Measurements from ENCODE around the gene ANP32B.
"Not testable (repeated sequence)": the region's sequence is repeated elsewhere in the genome, so short reads cannot be mapped to it uniquely, and the experiment has no call there.

The ANP32B gene

GRCh38 chr9:97994703-97995102 is 11.6 kb downstream of the ANP32B start:
- DNase-seq = no peak
- H3K27me3 ChIP-seq = no peaks in the 10 kb centered on the region
- H3K4me1 ChIP-seq = peaks cover 8% of the 10 kb centered on the region
- no peak overlapping the region for H3K4me3 ChIP-seq (ENCODE audit: low read depth, low read length)
- H3K9me3 ChIP-seq = no peaks in the 10 kb centered on the region
- no peak for TF ChIP-seq CTCF (IDR thresholded peaks at IDR 0.05; ENCODE audit: low read depth, low read length)
- H3K36me3 ChIP-seq = peaks cover 67% of the 10 kb centered on the region

GRCh38 chr9:97996676-97997075 is 13.5 kb downstream of the ANP32B start:
- DNase-seq; H3K4me1 ChIP-seq; H3K27me3 ChIP-seq; H3K4me3 ChIP-seq (ENCODE audit: low read depth, low read length); H3K9me3 ChIP-seq: not testable (repeated sequence)
- H3K36me3 ChIP-seq = peaks cover 83% of the 10 kb centered on the region

- H3K27me3 ChIP-seq = no peaks in the 10 kb centered on the region
- no peak for TF ChIP-seq CTCF (IDR thresholded peaks at IDR 0.05; ENCODE audit: low read depth, low read length)
- no peak for DNase-seq
- H3K4me3 ChIP-seq (ENCODE audit: low read depth, low read length) = no peak overlapping the region
- H3K9me3 ChIP-seq = no peaks in the 10 kb centered on the region
- peaks cover 87% of the 10 kb centered on the region for H3K36me3 ChIP-seq
- peaks cover 5% of the 10 kb centered on the region for H3K4me1 ChIP-seq
Measured at GRCh38 chr9:97997330-97998276, 14.5 kb downstream of the ANP32B start.

GRCh38 chr9:98002808-98003207 is 19.7 kb downstream of the ANP32B start:
- Histone ChIP-seq H3K4me3 (ENCODE audit: low read depth, low read length) (no peak overlapping the region), H3K27me3 (no peaks in the 10 kb centered on the region), H3K9me3 (no peaks in the 10 kb centered on the region), H3K4me1 (no peaks in the 10 kb centered on the region), H3K36me3 (peaks cover 95% of the 10 kb centered on the region)
- TF ChIP-seq CTCF (IDR thresholded peaks at IDR 0.05; ENCODE audit: low read depth, low read length) = no peak
- no peak for DNase-seq

- Histone ChIP-seq H3K9me3 (no peaks in the 10 kb centered on the region), H3K4me1 (no peaks in the 10 kb centered on the region), H3K4me3 (ENCODE audit: low read depth, low read length) (no peak overlapping the region), H3K36me3 (peaks cover 99% of the 10 kb centered on the region), H3K27me3 (no peaks in the 10 kb centered on the region)
- DNase-seq = no peak
- no peak for TF ChIP-seq CTCF (IDR thresholded peaks at IDR 0.05; ENCODE audit: low read depth, low read length)
Measured at GRCh38 chr9:98006127-98006796, 23.1 kb downstream of the ANP32B start.

GRCh38 chr9:98007251-98007928 is 24.2 kb downstream of the ANP32B start:
- Histone ChIP-seq H3K27me3 (no peaks in the 10 kb centered on the region), H3K36me3 (peaks cover 99% of the 10 kb centered on the region), H3K9me3 (no peaks in the 10 kb centered on the region), H3K4me1 (no peaks in the 10 kb centered on the region), H3K4me3 (ENCODE audit: low read depth, low read length) (no peak overlapping the region)
- TF ChIP-seq CTCF (IDR thresholded peaks at IDR 0.05; ENCODE audit: low read depth, low read length) = no peak
- DNase-seq = no peak
